Ascending aorta (tissue), 2 donors: Measurements from ENCODE around the gene F2. TPM values are rescaled to one million over a fixed set of nuclear protein-coding genes. Genes with fewer than 3 reads are reported as not detected.
A peak's percentile ranks its signal among the peaks of the same experiment; 100 is the strongest.

Experiments
- DNase-seq, 2 donors: peaks; one replicate each; pipeline ENCODE4 v3.0.0-alpha.2; 2019; ENCODE audit warnings: low spot score in 2 of 2
- H3K27ac ChIP-seq, 2 donors: fragments of 200-600 bp; sonication (generic); one replicate each; pipeline ENCODE4 v1.5.1; 2016 to 2017; ENCODE audit warnings: mild to moderate bottlenecking in 1 of 2
- H3K27me3 ChIP-seq: fragments of 200-600 bp; sonication (generic); one replicate; pipeline ENCODE4 v1.5.1; 2017
- H3K36me3 ChIP-seq, 2 donors: fragments of 200-600 bp; sonication (generic); one replicate each; pipeline ENCODE4 v1.5.1; 2016
- H3K4me1 ChIP-seq, 2 donors: fragments of 200-600 bp; sonication (generic); one replicate each; pipeline ENCODE4 v1.5.1; 2016 to 2017; ENCODE audit warnings: mild to moderate bottlenecking in 1 of 2
- H3K4me3 ChIP-seq, 2 donors: fragments of 200-600 bp; sonication (generic); one replicate each; pipeline ENCODE4 v1.5.1; 2016 to 2017; ENCODE audit warnings: mild to moderate bottlenecking in 1 of 2
- H3K9me3 ChIP-seq, 2 donors: fragments of 200-600 bp; sonication (generic); one replicate each; pipeline ENCODE4 v1.5.1; 2016
- intact Hi-C: fragments of 100-400 bp; cut with DNase I; formaldehyde crosslinking; loops from one replicate; pipeline ENCODE4 v1.15.1; 2023
- total RNA-seq: library from RNA; depleted of rRNA; stranded (reverse); fragments of >200 nt; gene quantifications from one replicate; pipeline ENCODE4 v1.1.0, GENCODE V29; 2016
- TF ChIP-seq, protein P1 (sequence below), 3 experiments: fragments of 200-600 bp in 2 of 3; fragments of 450-650 bp in 1 of 3; sonication (generic) in 2 of 3; IDR thresholded peaks; one replicate each; pipeline ENCODE4 v1.5.1; 2016 to 2019; ENCODE audit warnings: antibody characterized with exemption in 3 of 3, mild to moderate bottlenecking in 1 of 3, moderate library complexity in 1 of 3

F2 gene
- total RNA-seq, 1 donor from 2014 or later: 2.6 TPM

DNA sequence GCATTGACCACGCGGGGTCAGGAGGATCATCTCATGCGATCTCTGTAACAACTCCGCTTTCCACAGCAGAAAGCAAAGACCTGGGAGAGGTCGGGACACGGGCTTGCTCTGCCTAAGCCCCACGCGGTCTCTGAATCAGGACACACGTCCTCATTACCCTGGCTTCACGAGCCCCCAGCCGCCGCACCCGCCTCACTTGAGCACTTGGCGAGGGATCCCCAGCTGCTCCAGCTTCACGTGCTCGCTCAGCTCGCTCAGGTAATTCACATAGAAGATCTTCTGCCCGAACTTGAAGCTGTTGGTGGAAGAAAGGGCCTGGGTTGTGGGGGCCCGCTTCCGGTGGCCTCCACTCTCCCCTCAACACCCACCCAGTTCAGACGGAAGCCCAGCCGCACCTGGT, 38.2 kb upstream of the F2 start:
- H3K9me3 ChIP-seq: no peaks in the 10 kb centered on the region
- H3K4me1 ChIP-seq: peaks cover 0 to 21% of the 10 kb centered on the region in 2 donors
- intact Hi-C loops: no loop called here
- DNase-seq: no peak
- TF ChIP-seq, protein P1, sequence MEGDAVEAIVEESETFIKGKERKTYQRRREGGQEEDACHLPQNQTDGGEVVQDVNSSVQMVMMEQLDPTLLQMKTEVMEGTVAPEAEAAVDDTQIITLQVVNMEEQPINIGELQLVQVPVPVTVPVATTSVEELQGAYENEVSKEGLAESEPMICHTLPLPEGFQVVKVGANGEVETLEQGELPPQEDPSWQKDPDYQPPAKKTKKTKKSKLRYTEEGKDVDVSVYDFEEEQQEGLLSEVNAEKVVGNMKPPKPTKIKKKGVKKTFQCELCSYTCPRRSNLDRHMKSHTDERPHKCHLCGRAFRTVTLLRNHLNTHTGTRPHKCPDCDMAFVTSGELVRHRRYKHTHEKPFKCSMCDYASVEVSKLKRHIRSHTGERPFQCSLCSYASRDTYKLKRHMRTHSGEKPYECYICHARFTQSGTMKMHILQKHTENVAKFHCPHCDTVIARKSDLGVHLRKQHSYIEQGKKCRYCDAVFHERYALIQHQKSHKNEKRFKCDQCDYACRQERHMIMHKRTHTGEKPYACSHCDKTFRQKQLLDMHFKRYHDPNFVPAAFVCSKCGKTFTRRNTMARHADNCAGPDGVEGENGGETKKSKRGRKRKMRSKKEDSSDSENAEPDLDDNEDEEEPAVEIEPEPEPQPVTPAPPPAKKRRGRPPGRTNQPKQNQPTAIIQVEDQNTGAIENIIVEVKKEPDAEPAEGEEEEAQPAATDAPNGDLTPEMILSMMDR (IDR thresholded peaks at IDR 0.05): no peak
- H3K27me3 ChIP-seq: no peaks in the 10 kb centered on the region
- no peak overlapping the region for H3K4me3 ChIP-seq
- H3K36me3 ChIP-seq: peaks cover 55 to 78% of the 10 kb centered on the region in 2 donors
- H3K27ac ChIP-seq: no peak overlapping the region

DNA sequence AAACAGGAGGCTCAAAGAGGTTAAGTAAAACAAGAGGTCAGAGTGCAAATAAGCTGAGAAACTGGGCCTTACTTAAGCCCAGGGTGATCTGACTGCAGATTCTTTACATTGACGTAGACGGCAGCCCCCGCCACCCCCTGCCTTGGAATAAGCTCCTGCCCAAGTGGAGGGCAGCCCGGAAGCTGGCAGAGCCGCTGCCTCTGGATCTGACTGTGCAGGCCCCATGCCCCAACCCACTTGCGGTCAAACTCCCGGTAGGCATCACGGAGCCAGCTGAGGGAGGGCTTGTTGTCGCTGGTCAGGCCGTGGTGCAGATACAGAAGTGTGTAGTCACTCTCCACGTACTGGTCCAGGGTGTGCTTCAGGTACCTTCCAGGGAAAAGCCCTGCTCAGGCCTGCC, 37.2 kb upstream of the F2 start:
- Histone ChIP-seq H3K27ac (no peak overlapping the region), H3K4me3 (no peak overlapping the region), H3K9me3 (no peaks in the 10 kb centered on the region), H3K36me3 (peaks cover 59 to 83% of the 10 kb centered on the region in 2 donors), H3K27me3 (no peaks in the 10 kb centered on the region), H3K4me1 (peaks cover 0 to 15% of the 10 kb centered on the region in 2 donors)
- TF ChIP-seq, protein P1 (IDR thresholded peaks at IDR 0.05): no peak
- intact Hi-C loops: no loop called here
- no peak for DNase-seq

DNA sequence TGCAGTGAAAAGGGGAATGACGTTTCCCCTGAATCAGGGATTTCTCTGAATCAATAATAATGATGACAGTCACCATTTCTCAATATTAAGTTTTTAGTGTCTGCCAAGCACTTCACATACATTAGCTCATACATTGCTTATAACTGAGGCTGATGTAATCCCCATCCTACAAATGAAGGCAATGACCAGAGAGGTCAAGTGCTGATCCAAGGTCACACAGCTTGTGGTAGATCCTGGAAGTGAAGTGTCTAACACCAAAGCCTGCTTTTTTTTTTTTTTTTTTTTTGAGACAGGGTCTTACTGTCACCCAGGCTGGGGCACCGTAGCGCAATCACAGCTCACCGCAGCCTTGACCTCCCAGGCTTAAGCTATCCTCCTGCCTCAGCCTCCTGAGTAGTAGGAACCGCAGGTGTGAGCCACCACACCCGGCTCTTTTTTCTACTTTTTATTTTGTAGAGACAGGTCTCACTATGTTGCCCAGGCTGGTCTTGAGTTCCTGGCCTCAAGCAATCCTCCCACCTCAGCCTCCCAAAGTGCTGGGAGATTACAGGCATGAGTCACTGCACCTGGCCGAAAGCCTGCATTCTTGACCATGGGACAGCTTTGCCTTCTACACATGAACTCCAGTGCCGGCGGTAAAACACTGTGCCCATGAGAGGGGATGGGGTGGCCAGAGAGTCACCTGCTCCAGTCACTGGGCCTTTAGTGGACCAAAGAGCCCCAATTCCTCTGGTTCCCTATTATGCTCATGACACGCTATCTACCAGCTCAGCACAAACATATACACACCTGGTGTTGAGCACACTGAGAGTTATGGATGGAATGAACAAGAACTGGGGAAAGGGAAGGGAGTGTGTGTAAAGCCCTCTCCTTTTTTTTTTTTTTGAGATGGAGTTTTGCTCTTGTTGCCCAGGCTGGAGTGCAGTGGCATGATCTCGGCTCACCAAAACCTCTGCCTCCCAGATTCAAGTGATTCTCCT, 36.0 kb upstream of the F2 start:
- no peak for DNase-seq
- intact Hi-C loops: no loop called here
- Histone ChIP-seq H3K27me3 (no peaks in the 10 kb centered on the region), H3K27ac (peak overlapping the region; percentile 60 to 67), H3K36me3 (peaks cover 64 to 84% of the 10 kb centered on the region in 2 donors), H3K9me3 (no peaks in the 10 kb centered on the region), H3K4me1 (peaks cover 0 to 15% of the 10 kb centered on the region in 2 donors), H3K4me3 (no peak overlapping the region)
- TF ChIP-seq, protein P1 (IDR thresholded peaks at IDR 0.05): no peak

DNA sequence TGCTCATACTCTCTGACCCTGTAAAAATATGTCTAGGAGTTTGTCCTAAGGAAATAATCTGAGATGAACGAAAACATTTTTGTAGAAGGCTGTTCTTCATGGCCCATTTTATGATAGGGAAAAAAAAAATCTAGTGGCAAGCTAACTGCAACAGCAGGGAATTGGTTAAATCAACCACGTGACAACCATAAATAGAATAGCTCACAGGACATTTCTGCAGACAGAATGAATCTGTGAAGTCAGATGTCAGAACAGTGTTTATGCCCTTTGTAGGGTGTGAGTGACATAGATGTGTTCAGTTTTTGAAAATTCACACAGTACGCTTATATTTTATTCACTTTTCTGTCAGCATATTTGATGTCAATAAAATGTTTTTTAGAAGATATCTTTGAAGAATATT, 34.6 kb upstream of the F2 start:
- peak overlapping the region; percentile 60 to 67 for H3K27ac ChIP-seq
- peaks cover 0 to 15% of the 10 kb centered on the region in 2 donors for H3K4me1 ChIP-seq
- H3K36me3 ChIP-seq: peaks cover 57 to 84% of the 10 kb centered on the region in 2 donors
- no peaks in the 10 kb centered on the region for H3K9me3 ChIP-seq
- no peak for DNase-seq
- TF ChIP-seq, protein P1 (IDR thresholded peaks at IDR 0.05): no peak
- intact Hi-C loops: no loop called here
- no peaks in the 10 kb centered on the region for H3K27me3 ChIP-seq
- no peak overlapping the region for H3K4me3 ChIP-seq

DNA sequence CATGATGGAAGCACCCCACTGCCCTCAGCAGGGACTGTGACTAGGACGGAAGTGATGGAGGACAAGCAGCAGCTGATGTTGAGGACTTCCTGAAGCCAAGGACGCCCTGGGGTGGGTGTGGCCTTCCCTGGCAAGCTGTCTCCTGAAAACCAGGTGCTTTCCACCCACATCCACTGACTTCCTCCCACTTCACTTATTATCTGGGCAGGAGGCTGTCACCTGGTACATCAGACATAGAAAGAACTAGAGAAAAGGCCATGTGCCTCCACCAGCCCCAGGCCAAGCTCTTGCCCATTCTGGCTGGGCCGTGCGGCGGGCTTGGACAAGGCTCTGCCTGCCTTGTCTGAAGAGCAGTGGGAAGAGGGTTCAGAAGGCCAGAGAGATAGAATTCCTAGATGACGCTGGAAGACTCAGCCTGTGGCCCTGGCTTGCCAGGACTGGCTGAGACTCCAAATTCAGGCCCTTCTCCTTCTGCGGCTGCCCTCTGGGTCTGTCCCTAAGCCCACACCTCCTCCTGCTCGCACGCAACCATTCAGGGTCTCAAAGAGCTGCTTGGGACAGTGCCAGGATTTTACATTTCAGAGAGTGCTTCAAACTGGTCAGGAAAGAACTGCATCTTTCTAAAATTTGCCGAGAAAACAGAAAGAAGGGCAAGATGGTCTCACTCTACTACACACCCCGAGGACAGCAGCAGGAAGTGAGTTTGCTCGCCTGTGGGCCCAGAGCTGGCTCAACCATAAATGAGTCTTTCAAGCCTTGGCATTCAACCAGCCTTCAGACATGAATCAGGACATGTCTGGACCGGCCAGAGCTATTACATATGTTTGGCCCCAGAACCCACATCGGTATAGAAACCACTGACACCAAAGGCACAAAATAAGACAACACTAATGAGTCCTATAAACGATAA, 31.9 kb upstream of the F2 start:
- TF ChIP-seq, protein P1 (IDR thresholded peaks at IDR 0.05): no peak
- peaks cover 43 to 82% of the 10 kb centered on the region in 2 donors for H3K36me3 ChIP-seq
- peak overlapping the region; percentile 67 to 80 for H3K27ac ChIP-seq

More for the DNA sequence above, 31.9 kb upstream of the F2 start:
- intact Hi-C loops: no loop called here
- no peak for DNase-seq
- no peaks in the 10 kb centered on the region for H3K27me3 ChIP-seq
- H3K4me3 ChIP-seq: no peak overlapping the region
- no peaks in the 10 kb centered on the region for H3K9me3 ChIP-seq
- peaks cover 0 to 15% of the 10 kb centered on the region in 2 donors for H3K4me1 ChIP-seq
